Measurements from ENCODE around the gene HEY2. TPM values are rescaled to one million over a fixed set of nuclear protein-coding genes. Genes with fewer than 3 reads are reported as not detected.
"Not testable (repeated sequence)": the region's sequence is repeated elsewhere in the genome, so short reads cannot be mapped to it uniquely, and the experiment has no call there.

The HEY2 gene
- polyA plus RNA-seq, 4 donors = 7.0 to 8.0 (median 7.5) TPM

DNA sequence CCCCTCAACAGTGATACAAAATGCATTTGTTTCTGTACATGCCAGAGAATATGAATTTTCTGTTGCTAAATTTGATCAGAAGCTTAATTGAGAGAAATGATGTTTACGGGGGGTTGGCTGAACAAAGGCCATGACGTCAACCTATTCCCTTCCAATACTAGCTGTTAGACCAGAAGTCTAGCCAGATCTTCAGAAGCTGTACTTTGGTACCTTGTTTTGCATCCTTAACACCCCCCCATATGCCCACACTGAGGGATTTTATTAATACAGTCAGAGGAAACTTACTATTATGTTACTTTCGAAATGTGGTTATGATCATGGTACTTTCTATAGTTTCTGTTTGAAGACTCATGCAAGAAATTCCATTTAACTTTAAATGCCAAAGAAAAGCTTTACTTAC lies 44.4 kb downstream of the HEY2 start:
- no peak for DNase-seq (ENCODE audit: low read depth in 4 of 4, low spot score in 2 of 4)

DNA sequence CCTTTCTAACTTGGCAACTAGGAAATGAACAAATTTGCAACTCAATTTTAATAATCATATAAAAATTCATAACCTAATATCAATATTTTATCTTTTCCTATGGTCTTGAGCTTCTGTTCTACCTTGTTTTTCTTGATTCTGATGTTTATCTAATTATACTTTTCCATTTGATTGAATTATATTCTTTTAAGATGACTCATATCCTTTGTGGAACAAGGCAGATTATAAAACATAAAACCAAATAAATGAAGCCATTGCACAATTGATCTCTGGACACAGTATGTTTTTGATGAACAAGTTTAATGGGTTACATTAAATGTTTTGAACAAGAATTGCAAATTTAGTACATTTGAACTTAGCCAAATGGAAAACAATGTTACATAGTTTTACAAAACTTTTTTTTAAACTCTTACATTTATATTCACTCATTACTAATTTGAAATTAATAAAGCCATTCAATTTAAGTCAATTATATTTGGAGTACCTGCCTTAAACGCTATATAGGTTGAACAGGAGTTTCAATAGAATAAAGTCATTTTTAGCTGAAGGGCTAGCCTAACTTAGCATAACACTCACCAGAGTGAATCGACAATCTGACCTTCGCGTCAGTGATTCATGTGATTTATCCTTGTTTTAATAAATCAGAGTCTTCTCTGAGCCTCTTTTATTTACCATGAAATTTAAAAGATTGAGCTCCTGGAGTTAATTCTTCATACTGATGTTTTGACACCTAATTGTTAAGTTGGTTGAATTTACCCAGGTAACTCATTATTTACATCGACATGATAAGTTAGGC lies 45.1 kb downstream of the HEY2 start:
- DNase-seq (ENCODE audit: low read depth in 4 of 4, low spot score in 2 of 4) = no peak

DNA sequence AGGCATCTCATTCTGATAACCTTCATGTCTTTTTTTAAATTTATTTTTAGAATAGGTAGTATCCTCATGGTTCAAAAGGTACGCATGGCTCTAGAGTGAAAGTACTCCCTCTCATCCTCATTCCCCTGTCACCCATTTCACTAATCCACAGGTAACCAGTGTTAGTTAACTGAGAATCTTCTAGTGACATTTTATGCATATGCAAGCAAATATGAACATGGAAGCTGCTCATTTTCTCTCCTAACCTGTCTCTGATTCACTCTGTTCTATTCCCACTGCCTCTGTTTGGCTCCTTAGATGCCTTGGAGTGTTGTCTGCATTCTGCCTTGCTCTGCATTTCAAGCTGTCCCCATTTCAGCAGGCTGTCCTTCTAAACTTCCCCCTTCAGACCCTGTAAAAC lies 45.9 kb downstream of the HEY2 start:
- no peak for DNase-seq (ENCODE audit: low read depth in 4 of 4, low spot score in 2 of 4)

DNA sequence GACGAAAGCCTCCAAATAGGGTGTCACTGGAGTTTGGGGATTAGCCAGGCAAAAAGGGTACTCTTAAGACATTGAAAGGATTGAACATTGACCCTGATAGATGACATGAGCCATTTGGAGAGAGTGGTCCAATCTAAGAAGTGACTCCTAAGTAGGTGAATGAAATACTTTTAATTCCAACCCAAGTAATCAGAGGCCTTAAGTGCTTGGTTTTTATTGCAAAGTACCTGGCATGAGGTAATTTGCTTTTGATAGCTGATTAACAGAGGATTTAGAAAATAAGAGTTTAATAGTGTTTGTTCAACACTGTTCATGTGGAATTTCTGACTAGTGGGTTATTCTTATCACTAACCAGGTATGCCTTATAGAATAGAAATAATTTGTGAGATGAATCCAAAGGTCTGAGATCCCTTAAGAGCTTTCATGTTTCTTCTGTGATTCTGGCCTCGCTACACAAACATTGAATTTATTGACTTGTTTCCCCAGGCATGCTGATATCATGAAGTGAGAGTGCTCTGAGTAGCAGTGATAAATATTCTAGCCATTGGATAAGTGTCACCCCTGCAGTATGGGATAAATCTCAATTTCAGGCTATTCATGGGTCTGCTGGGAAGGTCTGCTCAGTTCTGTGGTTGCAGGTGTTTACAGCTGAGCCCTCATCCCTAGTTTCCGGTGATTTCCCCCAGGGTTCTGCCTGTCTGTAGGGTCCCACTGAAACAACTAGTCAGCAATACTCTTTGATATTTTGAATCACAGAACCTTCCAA lies 47.9 kb downstream of the HEY2 start:
- DNase-seq (ENCODE audit: low read depth in 4 of 4, low spot score in 2 of 4) = no peak

DNA sequence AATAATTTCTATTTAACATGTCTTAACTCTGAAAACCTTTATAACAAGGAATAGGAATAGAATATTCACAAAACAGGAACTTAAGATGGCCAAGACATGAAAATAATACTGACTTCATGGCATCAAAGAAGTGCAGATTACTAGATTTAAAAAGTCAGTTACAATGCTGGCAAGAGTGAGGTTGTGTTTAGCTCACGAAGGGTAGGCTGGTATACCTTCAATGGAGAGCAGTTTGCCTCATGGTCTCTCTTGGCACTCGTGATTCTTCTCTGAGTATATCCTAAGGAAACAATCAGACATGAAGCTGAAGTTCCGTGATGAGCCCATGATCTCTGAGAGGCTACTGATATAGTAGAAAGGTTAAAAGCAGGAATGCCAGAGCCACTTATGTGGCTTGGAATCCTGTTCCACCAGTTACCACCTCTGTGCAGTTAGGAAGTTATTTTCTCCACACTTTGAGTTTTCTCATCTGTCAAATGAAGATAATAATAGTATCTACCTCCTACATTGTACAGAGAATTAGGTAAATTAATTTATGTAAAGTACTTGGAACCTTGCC lies 48.5 kb downstream of the HEY2 start:
- DNase-seq (ENCODE audit: low read depth in 4 of 4, low spot score in 2 of 4) = no peak

- no peak for DNase-seq (ENCODE audit: low read depth in 4 of 4, low spot score in 2 of 4)
Observed at GRCh38 chr6:125798734-125799508, 49.5 kb downstream of the HEY2 start.

DNA sequence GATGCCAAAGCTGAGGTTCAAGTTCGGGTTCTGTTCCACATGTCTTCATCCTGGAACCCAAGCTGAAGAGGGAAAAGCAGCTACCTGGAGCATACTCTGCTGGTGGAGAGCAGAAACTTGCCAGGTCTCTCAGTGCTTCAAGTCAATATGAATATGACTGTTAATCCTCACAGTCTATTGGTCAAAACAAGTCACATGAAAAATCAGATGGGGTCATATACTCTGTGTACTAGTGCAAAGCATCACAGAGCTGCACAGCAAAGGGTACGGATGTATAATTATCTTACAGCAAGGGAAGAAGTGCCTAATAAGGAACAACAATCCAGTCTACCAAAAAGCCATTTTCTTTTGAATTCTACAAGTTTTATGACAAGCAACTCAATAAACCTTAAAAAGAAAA lies 53.0 kb downstream of the HEY2 start:
- DNase-seq (ENCODE audit: low read depth in 4 of 4, low spot score in 2 of 4) = no peak

DNA sequence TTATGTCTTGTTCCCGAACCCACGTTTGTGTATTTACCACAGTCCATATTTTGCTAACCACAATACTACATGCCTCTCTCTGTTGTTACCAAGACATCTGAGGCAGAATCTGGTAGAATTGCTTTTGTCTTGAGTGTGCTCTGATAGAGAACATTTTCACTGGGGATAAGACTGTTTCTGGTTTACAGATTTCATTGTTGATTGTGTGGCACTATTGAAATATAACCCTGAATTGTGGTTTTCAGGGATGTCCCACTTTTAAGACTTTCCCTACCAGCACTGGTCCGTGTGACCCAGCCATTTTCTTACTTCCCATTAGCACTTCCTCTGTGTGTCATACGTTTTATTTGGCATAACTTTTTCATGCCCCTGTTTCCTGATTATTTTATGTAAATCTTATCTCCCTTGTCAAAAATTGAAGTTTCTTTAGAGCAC lies 53.5 kb downstream of the HEY2 start:
- DNase-seq (ENCODE audit: low read depth in 4 of 4, low spot score in 2 of 4) = no peak

GRCh38 chr6:125804264-125804663 lies 54.8 kb downstream of the HEY2 start:
- no peak for DNase-seq (ENCODE audit: low read depth in 4 of 4, low spot score in 2 of 4)

DNA sequence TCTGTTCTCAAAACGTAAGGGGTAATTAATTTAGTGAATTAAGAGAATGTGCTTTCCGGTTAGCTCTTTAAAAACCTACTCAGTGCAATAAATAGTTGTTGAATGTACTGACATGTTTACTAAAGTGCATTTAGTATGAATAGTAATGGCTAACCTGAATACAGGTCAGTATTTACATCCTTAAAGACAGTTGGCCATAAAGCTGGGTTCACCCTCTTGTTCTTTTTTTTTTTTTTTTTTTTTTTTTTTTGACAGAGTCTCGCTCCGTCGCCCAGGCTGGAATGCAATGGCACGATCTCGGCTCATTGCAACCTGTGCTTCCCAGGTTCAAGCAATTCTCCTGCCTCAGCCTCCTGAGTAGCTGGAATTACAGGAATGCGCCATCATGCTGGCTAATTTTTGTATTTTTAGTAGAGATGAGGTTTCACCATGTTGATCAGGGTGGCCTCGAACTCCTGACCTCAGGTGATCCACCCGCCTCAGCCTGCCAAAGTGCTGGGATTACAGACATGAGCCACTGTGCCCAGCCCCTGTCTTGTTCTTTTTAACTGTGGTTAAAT lies 55.5 kb downstream of the HEY2 start:
- DNase-seq (ENCODE audit: low read depth in 4 of 4, low spot score in 2 of 4) = not testable (repeated sequence)

- DNase-seq (ENCODE audit: low read depth in 4 of 4, low spot score in 2 of 4) = no peak
Observed at GRCh38 chr6:125806813-125807212, 57.4 kb downstream of the HEY2 start.

GRCh38 chr6:125807293-125807692 lies 57.9 kb downstream of the HEY2 start:
- no peak for DNase-seq (ENCODE audit: low read depth in 4 of 4, low spot score in 2 of 4)

GRCh38 chr6:125808060-125808459 lies 58.6 kb downstream of the HEY2 start:
- no peak for DNase-seq (ENCODE audit: low read depth in 4 of 4, low spot score in 2 of 4)

DNA sequence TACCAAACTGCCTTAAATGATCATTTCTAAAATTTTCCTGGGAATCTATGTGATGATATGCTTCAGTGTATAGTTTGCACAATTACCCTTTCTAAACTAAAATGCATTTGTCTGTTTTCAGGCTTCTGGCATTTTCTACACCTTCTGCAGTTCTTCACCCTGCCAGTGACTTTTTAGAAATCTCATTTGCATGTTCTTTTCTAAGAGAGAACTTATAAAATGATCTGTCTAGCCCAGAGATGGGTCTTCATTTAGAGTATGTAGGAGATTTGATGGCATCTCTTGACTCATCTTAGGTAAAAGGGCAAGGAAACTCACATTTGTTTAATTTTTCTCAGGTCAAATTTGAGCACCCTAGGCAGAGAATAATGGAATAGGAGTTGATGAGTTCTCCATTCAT lies 59.2 kb downstream of the HEY2 start:
- DNase-seq (ENCODE audit: low read depth in 4 of 4, low spot score in 2 of 4) = no peak

DNA sequence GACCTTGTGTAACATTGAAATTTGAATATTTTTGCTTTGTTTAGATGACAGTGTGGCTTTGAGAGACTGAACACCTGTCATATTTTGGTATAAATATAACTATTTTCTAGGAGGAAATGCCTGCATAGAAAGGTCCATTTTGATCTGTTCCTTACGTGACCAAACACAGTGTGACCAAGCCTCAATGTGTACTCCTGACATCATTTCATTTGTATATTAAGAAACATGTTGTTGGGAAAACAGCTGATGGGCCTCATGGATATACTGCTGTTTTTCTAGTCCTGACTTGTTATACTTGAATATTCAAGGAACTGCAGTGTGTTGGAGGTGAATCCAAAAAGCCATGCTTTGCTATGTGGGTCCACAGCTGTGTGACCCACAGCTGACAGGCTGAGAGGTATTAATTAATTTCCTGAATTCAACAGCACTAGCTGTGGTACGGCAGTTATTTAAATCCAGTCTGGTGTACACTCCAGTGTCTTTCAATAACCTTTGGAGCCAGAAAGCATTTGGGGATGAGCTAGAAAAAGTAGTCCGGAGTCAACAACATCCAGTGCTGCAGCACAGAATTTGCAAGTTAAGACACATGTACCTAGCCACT lies 60.2 kb downstream of the HEY2 start:
- no peak for DNase-seq (ENCODE audit: low read depth in 4 of 4, low spot score in 2 of 4)

DNA sequence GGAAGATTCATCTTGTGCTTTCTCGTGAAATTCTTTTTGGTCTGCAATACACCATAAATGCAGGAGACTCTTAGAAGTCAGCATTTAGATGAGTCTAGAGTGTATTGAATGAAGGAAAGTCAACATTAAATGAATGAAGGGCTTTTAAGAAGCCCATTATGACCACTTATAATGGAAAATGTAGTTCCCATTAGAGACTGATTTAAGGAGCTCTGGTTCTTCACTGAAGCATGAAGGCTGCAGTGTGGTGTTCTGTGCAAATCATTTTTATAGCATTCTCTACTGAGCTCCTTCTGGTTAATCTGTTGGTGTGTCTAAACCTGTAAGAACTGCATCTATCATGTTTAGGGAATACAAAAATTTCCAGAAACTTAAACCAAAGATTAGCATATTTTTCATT lies 61.0 kb downstream of the HEY2 start:
- DNase-seq (ENCODE audit: low read depth in 4 of 4, low spot score in 2 of 4) = no peak

Measured in left renal cortex interstitium (tissue), 4 donors.